Measurements from ENCODE around the gene USP2. TPM values are rescaled to one million over a fixed set of nuclear protein-coding genes. Genes with fewer than 3 reads are reported as not detected.

USP2 gene
- polyA plus RNA-seq, 1 donor (not counting 4 experiments of a cell fraction or from before 2014, with no cell fraction given), result 0.35 TPM

DNA sequence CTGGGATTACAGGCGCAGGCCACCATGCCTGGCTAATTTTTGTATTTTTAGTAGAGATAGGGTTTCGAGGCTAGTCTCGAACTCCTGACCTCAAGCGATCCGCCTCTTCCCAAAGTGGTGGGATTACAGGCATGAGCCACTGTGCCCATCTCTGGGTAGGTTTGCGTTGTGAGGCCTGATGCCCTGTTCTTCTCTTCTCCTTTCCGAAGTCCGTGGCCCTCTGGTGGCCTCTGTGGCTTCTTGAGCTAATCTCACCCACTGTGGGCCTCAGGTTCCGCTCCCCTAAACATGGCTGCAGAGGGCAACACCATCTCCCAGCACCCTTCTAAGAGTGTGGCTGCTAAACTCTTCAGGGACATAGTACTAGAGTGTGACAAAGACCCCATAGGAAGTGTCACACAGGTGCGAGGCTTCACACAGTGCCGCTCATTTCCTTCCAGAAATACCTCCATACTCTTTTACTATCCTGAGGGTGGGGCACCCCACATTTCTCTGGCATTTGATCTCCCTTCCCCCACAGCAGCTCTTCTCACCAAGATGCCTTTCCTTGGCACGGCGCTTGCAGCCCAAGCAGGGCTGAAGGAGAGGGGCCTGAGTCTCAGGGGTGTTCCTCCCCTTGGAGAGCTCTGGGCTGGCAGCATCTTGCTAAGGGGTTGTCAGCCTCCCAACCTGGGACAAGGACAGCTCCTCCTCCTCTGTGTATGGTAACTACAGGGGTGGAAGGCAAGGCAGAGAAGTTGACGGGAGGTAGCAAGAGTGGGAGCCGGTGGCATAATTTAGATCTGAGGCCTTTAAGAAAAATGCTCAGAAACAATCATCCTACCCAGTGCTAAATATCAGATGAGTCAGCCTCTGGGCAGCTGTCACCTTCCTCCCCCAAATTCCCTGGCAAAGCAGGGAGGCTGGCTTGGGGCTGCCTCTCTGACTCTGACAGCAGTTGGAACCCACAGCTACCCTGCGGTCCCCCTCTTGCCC, 35.4 kb upstream of the USP2 start:
- Histone ChIP-seq H4K20me1 (ENCODE audit: control insufficient read depth, extremely low read depth, insufficient read depth, low read length) (no peaks in the 10 kb centered on the region), H3K79me2 (ENCODE audit: control insufficient read depth, insufficient read depth, low read length) (no peaks in the 10 kb centered on the region), H3K9me1 (ENCODE audit: control insufficient read depth, extremely low read depth, insufficient read depth, low read length) (no peaks in the 10 kb centered on the region), H3K9me3 (ENCODE audit: control insufficient read depth, low read depth, low read length) (no peaks in the 10 kb centered on the region), H3K27me3 (ENCODE audit: control insufficient read depth, extremely low read depth, insufficient read depth, low read length) (peaks cover 22% of the 10 kb centered on the region), H2AFZ (ENCODE audit: control insufficient read depth, low read length) (no peak overlapping the region), H3K4me2 (ENCODE audit: control insufficient read depth, extremely low read depth, insufficient read depth, low read depth, low read length) (peak overlapping the region; percentile 22), H3K27ac (ENCODE audit: control insufficient read depth, insufficient read depth, low read length) (peak overlapping the region; percentile 10), H3K36me3 (ENCODE audit: control insufficient read depth in 2 of 2, extremely low read depth in 1 of 2, insufficient read depth in 2 of 2, low read length in 2 of 2) (no peaks in the 10 kb centered on the region), H3K9ac (ENCODE audit: control insufficient read depth, extremely low read depth, insufficient read depth, low read length) (peak overlapping the region; percentile 1), H3K4me3 (ENCODE audit: control insufficient read depth in 2 of 3, extremely low read depth in 1 of 3, insufficient read depth in 2 of 3, low read depth in 1 of 3, low read length in 3 of 3) (no peak overlapping the region), H3K4me1 (ENCODE audit: control insufficient read depth, extremely low read depth, insufficient read depth, low read length) (peaks cover 23% of the 10 kb centered on the region)
- peak; percentile 9 for DNase-seq (ENCODE audit: low read depth, low spot score)
- dilution Hi-C loops (cut with MboI; ENCODE audit: extremely low pct_ligation_motif_present, low sequenced_read_pairs), result no loop called here
- TF ChIP-seq, protein P1, sequence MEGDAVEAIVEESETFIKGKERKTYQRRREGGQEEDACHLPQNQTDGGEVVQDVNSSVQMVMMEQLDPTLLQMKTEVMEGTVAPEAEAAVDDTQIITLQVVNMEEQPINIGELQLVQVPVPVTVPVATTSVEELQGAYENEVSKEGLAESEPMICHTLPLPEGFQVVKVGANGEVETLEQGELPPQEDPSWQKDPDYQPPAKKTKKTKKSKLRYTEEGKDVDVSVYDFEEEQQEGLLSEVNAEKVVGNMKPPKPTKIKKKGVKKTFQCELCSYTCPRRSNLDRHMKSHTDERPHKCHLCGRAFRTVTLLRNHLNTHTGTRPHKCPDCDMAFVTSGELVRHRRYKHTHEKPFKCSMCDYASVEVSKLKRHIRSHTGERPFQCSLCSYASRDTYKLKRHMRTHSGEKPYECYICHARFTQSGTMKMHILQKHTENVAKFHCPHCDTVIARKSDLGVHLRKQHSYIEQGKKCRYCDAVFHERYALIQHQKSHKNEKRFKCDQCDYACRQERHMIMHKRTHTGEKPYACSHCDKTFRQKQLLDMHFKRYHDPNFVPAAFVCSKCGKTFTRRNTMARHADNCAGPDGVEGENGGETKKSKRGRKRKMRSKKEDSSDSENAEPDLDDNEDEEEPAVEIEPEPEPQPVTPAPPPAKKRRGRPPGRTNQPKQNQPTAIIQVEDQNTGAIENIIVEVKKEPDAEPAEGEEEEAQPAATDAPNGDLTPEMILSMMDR (optimal IDR thresholded peaks at IDR 0.05 in 1 of 3, IDR thresholded peaks at IDR 0.05 in 1 of 3, conservative IDR thresholded peaks at IDR 0.05 in 1 of 3; ENCODE audit: extremely low read depth in 1 of 3, insufficient read depth in 2 of 3, low read length in 3 of 3), result no peak
- TF ChIP-seq EZH2 (IDR thresholded peaks at IDR 0.05; ENCODE audit: low read length), result no peak
- FAIRE-seq, result peak; percentile 90

DNA sequence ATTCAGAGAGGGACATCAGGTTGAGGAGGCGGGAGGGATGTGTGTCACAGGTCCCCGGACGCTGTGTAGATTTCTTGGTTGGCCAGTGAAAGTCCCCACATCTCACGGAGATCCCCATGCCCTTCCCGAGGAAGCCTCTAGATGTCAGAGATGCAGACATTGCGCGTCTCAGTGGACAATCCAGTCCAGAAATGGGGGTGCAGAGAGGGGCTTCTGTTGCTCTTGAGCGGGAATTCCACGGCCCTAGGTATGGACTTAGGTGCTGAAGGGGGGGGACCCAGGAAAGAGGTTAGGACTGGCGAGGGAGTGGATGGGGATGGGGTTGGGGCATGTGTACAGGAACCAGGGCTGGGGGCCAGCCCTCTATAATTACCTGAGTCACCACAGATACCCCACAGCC, 34.5 kb upstream of the USP2 start:
- no peaks in the 10 kb centered on the region for H3K79me2 ChIP-seq (ENCODE audit: control insufficient read depth, insufficient read depth, low read length)
- H3K4me2 ChIP-seq (ENCODE audit: control insufficient read depth, extremely low read depth, insufficient read depth, low read depth, low read length), result no peak overlapping the region
- no peaks in the 10 kb centered on the region for H3K9me1 ChIP-seq (ENCODE audit: control insufficient read depth, extremely low read depth, insufficient read depth, low read length)
- TF ChIP-seq EZH2 (IDR thresholded peaks at IDR 0.05; ENCODE audit: low read length), result no peak
- TF ChIP-seq, protein P1 (optimal IDR thresholded peaks at IDR 0.05 in 1 of 3, IDR thresholded peaks at IDR 0.05 in 1 of 3, conservative IDR thresholded peaks at IDR 0.05 in 1 of 3; ENCODE audit: extremely low read depth in 1 of 3, insufficient read depth in 2 of 3, low read length in 3 of 3), result no peak
- no peak overlapping the region for H2AFZ ChIP-seq (ENCODE audit: control insufficient read depth, low read length)
- no peaks in the 10 kb centered on the region for H3K36me3 ChIP-seq (ENCODE audit: control insufficient read depth in 2 of 2, extremely low read depth in 1 of 2, insufficient read depth in 2 of 2, low read length in 2 of 2)
- no peaks in the 10 kb centered on the region for H3K9me3 ChIP-seq (ENCODE audit: control insufficient read depth, low read depth, low read length)
- no peak for DNase-seq (ENCODE audit: low read depth, low spot score)
- peaks cover 12% of the 10 kb centered on the region for H3K27me3 ChIP-seq (ENCODE audit: control insufficient read depth, extremely low read depth, insufficient read depth, low read length)
- no peak overlapping the region for H3K4me3 ChIP-seq (ENCODE audit: control insufficient read depth in 2 of 3, extremely low read depth in 1 of 3, insufficient read depth in 2 of 3, low read depth in 1 of 3, low read length in 3 of 3)
- H4K20me1 ChIP-seq (ENCODE audit: control insufficient read depth, extremely low read depth, insufficient read depth, low read length), result no peaks in the 10 kb centered on the region
- peaks cover 17% of the 10 kb centered on the region for H3K4me1 ChIP-seq (ENCODE audit: control insufficient read depth, extremely low read depth, insufficient read depth, low read length)
- H3K27ac ChIP-seq (ENCODE audit: control insufficient read depth, insufficient read depth, low read length), result no peak overlapping the region
- H3K9ac ChIP-seq (ENCODE audit: control insufficient read depth, extremely low read depth, insufficient read depth, low read length), result no peak overlapping the region
- dilution Hi-C loops (cut with MboI; ENCODE audit: extremely low pct_ligation_motif_present, low sequenced_read_pairs), result no loop called here
- no peak for FAIRE-seq
